Cardiac muscle cell (in vitro differentiated cells and primary cell): ENCODE measurements around the gene NBAS. TPM values are rescaled to one million over a fixed set of nuclear protein-coding genes. Genes with fewer than 3 reads are reported as not detected.

Experiments used
- DNase-seq, 2 donors: peaks; one replicate each; pipeline versions ENCODE4 v3.0.0 to v3.0.0-alpha.2; 2010 to 2017; ENCODE audit warnings: low read depth in 1 of 2, low spot score in 1 of 2
- H3K27ac ChIP-seq: fragments of 200-600 bp; sonication (generic); 2 replicates; pipeline ENCODE4 v1.5.1; 2016
- H3K27me3 ChIP-seq: fragments of 200-600 bp; sonication (generic); 2 replicates; pipeline ENCODE4 v1.6.0; 2016; ENCODE audit warnings: control low read depth
- H3K36me3 ChIP-seq: fragments of 200-600 bp; sonication (generic); 2 replicates; pipeline ENCODE4 v1.5.1; 2016; ENCODE audit warnings: control low read depth
- H3K4me1 ChIP-seq: fragments of 200-600 bp; sonication (generic); 2 replicates; pipeline ENCODE4 v1.8.1; 2017; ENCODE audit warnings: low read depth, mild to moderate bottlenecking, mixed run types
- H3K4me3 ChIP-seq: fragments of 200-600 bp; sonication (generic); 2 replicates; pipeline ENCODE4 v1.5.1; 2016; ENCODE audit warnings: mild to moderate bottlenecking
- H3K9me3 ChIP-seq: fragments of 200-600 bp; sonication (generic); 2 replicates; pipeline ENCODE4 v1.5.1; 2017; ENCODE audit warnings: low read depth, mild to moderate bottlenecking, control low read depth
- polyA plus RNA-seq: library from polyadenylated mRNA; unstranded; fragments of >200 nt; fragmentation: Nextera tagmentation; extraction: Ambion mirVana; gene quantifications from 2 replicates; pipeline ENCODE4 v1.2.1, GENCODE V29; 2016
- total RNA-seq: library from RNA; depleted of rRNA; stranded (reverse); fragments of >200 nt; gene quantifications from 2 replicates; pipeline ENCODE4 v1.2.3, GENCODE V29; 2016
- TF ChIP-seq, protein P1 (sequence below): IDR thresholded peaks from 2 replicates; pipeline ENCODE4 v1.5.1; 2012; ENCODE audit warnings: low read depth, mild to moderate bottlenecking, low read length

The NBAS gene
- total and polyA plus RNA-seq, 2 experiments from 2014 or later: 32.4 to 74.8 TPM

DNA sequence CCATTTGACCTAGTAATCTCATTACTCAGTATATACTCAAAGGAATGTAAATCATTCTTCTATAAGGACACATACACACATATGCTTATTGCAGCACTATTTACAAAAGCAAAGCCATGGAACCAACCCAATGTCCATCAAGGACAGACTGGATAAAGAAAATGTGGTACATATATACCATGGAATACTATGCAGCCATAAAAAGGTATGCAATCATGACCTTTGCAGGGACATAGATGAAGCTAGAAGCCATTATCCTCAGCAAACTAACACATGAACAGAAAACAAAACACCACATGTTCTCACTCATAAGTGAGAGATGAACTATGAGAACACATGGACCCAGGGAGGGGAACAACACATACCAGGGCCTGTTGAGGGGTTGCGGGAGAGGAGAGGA is 214.5 kb downstream of the NBAS start:
- TF ChIP-seq, protein P1, sequence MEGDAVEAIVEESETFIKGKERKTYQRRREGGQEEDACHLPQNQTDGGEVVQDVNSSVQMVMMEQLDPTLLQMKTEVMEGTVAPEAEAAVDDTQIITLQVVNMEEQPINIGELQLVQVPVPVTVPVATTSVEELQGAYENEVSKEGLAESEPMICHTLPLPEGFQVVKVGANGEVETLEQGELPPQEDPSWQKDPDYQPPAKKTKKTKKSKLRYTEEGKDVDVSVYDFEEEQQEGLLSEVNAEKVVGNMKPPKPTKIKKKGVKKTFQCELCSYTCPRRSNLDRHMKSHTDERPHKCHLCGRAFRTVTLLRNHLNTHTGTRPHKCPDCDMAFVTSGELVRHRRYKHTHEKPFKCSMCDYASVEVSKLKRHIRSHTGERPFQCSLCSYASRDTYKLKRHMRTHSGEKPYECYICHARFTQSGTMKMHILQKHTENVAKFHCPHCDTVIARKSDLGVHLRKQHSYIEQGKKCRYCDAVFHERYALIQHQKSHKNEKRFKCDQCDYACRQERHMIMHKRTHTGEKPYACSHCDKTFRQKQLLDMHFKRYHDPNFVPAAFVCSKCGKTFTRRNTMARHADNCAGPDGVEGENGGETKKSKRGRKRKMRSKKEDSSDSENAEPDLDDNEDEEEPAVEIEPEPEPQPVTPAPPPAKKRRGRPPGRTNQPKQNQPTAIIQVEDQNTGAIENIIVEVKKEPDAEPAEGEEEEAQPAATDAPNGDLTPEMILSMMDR: no peak

DNA sequence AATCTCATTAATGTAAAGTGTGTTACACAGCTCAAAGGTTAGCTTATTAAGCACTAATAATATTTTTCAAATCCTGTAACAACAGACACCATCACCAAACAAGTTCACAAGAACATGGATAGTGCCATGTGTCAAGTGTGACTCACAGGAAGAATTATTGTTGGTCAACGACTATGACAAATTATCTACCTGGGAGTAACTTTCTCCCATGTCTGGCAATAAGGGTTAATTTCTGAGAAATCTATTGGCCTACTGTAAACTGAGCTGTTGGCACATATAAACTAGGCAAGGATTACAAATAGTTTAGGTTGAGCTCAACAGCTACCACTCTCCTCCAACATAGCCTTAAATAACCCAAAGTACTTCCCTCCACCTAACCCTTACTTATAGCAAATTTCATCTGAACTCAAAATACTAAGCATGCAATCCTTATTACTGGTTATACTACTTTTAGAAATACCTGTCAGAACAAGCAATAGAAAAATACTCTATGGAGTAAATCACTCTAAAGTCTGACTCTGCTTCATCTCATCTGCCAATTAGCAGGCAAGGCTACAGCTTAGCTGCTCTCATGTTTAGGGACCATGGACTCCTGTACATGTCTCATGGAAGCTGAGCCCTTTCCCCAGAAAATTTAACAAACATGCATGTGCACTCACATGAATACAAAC is 223.0 kb downstream of the NBAS start:
- peaks cover 3% of the 10 kb centered on the region for H3K36me3 ChIP-seq
- DNase-seq: no peak
- no peaks in the 10 kb centered on the region for H3K27me3 ChIP-seq
- H3K4me3 ChIP-seq: no peak overlapping the region
- no peaks in the 10 kb centered on the region for H3K9me3 ChIP-seq
- TF ChIP-seq, protein P1: no peak
- no peaks in the 10 kb centered on the region for H3K4me1 ChIP-seq
- no peak overlapping the region for H3K27ac ChIP-seq

More for the DNA sequence above, 214.5 kb downstream of the NBAS start:
- Histone ChIP-seq H3K27ac (no peak overlapping the region), H3K27me3 (no peaks in the 10 kb centered on the region), H3K9me3 (no peaks in the 10 kb centered on the region), H3K4me3 (no peak overlapping the region), H3K36me3 (no peaks in the 10 kb centered on the region), H3K4me1 (no peaks in the 10 kb centered on the region)
- no peak for DNase-seq

DNA sequence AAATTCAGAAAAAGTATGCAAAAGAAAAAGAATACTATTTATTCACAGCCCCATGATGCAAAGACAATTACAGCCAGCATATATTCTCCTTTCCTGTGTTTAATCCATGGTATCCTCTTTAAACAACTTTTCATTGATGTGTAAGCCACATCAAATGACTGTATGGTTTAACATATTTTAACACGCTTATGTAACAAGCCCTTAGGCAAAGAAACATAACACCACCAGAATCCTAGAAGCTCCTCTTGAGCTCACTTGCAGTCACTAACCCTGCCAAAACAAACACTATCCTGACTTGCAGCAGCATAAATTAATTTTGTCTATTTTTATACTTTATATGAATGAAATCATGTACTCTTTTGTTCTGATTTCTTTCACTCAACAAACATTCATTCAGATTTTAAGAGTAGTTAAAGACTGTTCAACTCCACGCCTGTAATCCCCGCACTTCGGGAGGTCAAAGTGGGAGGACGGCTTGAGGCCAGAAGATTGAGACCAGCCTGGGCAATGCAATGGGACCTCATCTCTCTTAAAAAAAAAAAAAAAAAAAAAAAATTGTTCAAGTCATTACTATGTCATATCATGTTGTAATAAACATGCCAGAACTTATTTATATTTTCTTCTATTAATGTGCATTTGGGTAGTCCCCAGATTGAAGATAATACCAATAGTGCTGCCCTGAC is 226.3 kb downstream of the NBAS start:
- no peak for DNase-seq
- TF ChIP-seq, protein P1: no peak
- no peaks in the 10 kb centered on the region for H3K27me3 ChIP-seq
- no peak overlapping the region for H3K27ac ChIP-seq
- no peaks in the 10 kb centered on the region for H3K4me1 ChIP-seq
- no peak overlapping the region for H3K4me3 ChIP-seq
- H3K9me3 ChIP-seq: no peaks in the 10 kb centered on the region
- peaks cover 8% of the 10 kb centered on the region for H3K36me3 ChIP-seq

DNA sequence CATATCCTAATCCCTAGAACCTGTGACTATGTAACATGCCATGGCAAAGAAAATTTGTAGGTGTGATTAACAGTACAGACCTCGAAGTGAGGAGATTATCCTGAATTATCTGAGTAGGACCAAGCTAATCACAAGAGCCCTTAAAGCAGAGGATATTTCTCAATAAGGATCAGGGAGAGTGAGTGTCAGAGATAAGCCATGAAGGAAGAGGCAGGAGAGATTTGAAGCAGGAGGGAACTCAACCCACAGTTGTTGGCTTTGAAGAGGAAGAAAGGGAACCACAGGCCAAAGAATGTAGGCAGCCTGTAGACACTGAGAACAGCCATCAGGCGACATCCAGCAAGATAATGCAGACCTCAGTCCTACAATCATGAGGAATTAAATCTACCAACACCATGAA is 229.3 kb downstream of the NBAS start:
- TF ChIP-seq, protein P1: no peak
- H3K27me3 ChIP-seq: no peaks in the 10 kb centered on the region
- H3K27ac ChIP-seq: no peak overlapping the region
- no peak overlapping the region for H3K4me3 ChIP-seq
- peaks cover 9% of the 10 kb centered on the region for H3K36me3 ChIP-seq
- DNase-seq: peak in 1 of 2 donors; percentile 15
- H3K4me1 ChIP-seq: no peaks in the 10 kb centered on the region
- no peaks in the 10 kb centered on the region for H3K9me3 ChIP-seq

DNA sequence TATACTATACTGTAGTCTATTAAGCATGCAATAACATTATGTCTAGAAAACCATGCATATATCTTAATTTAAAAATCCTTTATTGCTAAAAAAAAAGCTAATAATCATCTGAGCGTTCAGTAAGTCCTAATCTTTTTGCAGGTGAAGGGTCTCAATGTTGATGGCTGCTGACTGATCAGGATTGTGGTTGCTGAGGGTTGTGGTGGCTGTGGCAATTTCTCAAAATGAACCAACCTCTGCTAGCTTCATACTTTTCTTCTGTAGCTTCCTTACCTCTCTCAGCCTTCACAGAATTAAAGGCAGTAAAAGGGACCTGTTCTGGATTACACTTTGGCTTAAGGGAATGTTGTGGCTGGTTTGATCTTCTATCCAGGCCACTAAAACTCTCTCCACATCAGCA is 235.8 kb downstream of the NBAS start:
- Histone ChIP-seq H3K36me3 (peaks cover 8% of the 10 kb centered on the region), H3K27me3 (no peaks in the 10 kb centered on the region), H3K4me3 (no peak overlapping the region), H3K9me3 (no peaks in the 10 kb centered on the region), H3K27ac (no peak overlapping the region), H3K4me1 (no peaks in the 10 kb centered on the region)
- TF ChIP-seq, protein P1: no peak
- no peak for DNase-seq
